Measurements from ENCODE around the gene ZNF445.
"Not testable (repeated sequence)": the region's sequence is repeated elsewhere in the genome, so short reads cannot be mapped to it uniquely, and the experiment has no call there.

Gene ZNF445

DNA sequence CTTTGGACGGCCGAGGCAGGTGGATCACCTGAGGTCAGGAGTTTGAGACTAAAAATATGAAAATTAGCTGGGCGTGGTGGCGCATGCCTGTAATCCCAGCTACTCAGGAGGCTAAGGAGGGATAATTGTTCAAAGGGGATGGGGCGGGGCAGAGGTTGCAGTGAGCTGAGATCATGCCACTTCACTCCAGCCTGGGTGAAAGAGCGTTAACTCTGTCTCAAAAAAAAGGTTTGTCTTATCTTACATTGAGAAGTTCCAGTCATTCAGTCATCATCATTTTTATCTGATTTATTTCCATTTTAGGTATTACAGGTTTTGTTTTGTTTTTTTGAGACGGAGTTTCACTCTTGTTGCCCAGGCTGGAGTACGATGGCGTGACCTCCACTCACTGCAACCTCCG is 2.6 kb downstream of the ZNF445 start:
- DNase-seq, result not testable (repeated sequence)

GRCh38 chr3:44470430-44470829 is 7.0 kb downstream of the ZNF445 start:
- DNase-seq, result no peak

DNA sequence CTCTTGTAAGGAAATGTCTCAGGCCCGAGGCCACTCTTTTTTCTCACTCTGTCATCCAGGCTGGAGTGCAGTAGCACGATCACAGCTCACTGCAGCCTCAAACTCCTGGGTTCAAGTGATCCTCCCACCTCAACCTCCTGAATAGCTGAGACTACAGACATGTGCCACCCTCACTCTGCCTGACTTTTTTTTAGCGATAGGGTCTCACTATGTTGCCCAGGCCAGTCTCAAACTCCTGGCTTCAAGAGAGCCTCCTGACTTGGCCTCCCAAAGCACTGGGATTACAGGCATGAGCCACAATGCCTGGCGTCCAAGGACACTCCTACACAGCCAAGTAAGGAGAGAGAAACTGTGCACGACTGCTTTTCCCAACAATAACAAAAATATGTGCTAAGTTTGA is 7.6 kb downstream of the ZNF445 start:
- DNase-seq, result no peak

DNA sequence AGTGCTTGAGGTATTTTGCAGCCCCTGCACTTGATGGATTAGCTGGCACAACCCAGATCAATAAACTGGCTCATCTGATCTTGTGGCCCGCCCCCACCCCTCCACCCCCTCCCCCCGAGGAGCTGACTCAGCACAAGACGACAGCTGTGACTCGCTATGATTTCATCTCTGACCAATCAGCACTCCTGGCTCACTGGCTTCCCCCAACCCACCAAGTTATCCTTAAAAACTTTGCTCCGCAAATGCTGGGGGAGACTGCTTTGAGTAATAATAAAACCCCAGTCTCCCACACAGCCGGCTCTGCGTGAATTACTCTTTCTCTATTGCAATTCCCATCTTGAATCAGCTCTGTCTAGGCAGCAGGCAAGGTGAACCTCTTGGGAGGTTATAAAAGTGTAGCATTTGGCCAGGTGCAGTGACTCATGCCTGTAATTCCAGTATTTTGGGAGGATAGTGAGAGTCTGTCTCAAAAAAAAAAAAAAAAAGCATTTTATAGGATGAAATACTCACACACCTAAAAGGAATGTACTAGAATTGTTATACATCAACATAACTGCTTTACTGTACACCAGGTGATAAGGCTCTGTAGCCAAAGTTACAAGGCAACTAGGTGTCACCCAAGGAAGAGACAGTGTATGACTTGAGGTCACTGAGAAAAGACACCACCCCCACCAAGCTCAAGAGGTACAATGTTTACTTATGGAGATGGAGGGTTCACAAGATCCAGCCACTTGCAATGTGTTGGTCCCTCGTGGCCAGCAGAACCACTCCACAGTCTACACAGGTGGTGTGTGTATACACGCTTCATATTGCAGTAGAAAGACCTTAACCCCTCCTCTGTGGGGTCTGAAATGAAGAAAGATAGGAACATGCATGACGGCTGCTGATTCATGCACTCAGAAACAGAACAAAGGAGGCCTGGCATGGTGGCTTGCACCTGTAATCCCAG is 8.6 kb downstream of the ZNF445 start:
- DNase-seq, result no peak

DNA sequence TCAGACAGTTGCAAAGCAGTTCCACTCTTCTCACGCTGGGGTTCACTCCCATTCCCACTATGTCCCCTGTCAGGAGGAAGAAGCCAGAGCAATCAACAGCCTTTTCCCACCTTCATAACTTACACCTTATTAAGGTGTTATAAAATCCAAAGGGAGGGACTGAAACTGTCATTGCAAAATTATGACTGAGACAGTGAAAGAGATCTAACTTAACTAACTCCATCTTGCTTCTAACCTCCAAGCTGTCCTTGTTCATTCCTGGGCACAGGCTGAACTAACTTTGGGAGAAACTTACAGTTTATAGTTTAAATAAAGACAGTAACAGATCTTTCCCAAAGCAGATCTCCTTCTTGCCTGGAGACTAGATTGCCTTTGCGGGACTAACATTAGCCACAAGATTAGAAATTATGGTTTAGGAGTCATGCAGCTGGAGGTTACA is 9.4 kb downstream of the ZNF445 start:
- DNase-seq, result not testable (repeated sequence)

DNA sequence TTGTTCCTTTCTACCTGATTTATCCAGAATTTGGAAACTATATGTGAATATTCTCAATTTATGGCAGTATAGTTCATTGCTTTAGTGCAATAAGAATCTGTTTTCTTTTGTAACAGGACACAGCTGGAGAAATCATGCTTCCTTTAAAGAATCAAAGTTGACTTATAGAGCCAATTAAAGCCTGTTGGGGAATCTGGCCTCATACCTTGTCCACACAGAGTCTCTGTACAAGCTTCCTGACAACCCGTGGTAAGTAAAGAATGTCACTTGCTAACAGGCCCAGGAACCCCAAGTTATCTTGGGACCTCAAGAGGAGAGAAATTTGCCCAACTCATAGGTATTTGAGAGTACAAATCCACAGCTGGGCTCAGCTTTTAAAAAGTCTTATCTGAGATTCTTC is 10.2 kb downstream of the ZNF445 start:
- DNase-seq, result no peak

DNA sequence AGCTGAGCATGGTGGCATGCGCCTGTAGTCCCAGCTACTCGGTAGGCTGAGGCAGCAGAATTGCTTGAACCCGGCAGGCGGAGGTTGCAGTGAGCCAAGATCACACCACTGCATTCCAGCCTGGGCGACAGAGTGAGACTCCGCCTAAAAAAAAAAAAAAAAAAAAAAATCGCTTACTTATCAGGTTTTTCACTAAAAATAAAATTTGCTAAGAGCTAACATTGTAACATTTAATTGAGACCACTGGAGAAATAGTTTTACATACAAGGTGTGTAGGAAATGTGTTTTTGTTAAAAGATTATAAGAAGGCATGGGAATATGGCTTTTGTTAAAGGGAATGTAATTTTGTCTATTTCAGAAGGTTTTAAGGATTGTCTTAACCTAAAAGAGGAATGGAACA is 12.6 kb downstream of the ZNF445 start:
- DNase-seq, result not testable (repeated sequence)

DNA sequence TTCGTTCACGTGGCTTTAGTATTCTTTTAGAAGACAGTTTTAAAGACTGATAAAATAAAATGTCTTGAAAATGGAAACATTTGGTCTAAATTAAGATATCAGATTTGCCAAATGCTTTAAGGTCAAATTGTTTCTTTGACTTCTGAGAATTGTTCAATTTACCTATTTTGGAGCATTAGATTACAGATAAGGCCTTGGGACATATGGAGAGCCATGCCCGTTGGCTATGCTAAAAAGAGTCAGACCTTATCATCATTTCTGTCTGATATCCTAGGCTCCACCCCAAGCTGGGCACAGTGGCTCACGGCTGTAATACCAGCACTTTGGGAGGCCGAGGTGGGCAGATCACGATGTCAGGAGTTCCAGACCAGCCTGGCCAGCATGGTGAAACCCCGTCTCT is 13.0 kb downstream of the ZNF445 start:
- no peak for DNase-seq

GRCh38 chr3:44460050-44460449 is 17.4 kb downstream of the ZNF445 start:
- DNase-seq, result not testable (repeated sequence)

DNA sequence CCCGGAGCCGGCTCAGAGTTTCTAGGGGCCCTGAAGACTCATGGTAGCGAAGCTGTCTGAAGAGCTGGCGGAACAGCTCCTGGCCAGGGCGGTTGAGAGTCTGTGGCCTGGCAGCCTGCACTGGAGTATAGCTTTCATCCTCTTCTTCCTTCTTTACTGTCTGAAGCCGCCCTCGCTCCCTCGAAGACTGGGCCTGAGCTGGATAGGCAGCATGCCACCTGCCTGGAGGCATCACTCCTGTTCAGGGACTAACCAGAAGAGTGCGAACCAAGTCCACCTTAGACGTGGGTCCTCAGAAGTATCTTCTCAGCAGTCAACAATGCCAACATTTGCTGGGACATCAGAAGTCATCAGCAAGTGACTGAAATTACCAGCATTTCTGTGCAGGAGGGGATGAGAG is 22.2 kb downstream of the ZNF445 start:
- no peak for DNase-seq

DNA sequence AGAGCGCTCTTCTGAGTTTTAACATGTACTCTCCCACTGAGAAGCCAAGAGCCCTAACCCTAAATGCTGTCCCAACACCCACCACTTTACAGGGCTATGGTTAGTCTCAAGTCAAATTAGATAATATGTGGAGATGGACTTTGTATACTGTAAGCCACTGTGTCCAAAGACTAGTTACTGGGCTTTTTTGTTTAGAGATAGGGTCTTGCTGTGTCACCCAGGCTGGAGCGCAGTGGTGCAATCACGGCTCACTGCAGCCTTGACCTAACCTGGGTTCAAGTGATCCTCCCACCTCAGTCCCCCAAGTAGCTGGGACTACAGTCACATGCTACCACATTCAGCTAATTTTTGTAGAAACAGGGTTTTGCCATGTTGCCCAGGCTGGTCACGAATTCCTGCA is 23.2 kb downstream of the ZNF445 start:
- DNase-seq, result no peak

GRCh38 chr3:44451441-44451840 is 26.0 kb downstream of the ZNF445 start:
- no peak for DNase-seq

GRCh38 chr3:44446929-44447328 is 30.5 kb downstream of the ZNF445 start:
- DNase-seq, result no peak

DNA sequence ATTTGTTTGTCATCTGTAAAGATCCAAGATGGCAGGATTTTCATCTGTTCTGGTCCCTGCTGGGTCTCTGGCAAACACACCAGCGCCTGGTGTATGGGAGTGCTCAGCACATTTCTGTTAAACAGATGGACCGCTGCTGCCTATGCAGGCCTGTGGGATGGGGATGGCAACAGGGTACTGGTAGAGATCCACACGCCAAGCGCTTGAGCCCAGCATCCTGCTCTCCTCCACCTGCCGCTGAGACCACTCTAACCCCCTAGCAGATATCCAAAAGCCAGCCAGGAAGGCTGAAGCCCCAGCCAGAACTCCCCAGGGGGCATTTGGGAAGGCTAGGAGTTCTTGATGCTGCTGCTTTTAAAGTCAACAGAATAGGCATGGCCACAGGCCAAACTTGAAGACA is 31.7 kb downstream of the ZNF445 start:
- no peak for DNase-seq

DNA sequence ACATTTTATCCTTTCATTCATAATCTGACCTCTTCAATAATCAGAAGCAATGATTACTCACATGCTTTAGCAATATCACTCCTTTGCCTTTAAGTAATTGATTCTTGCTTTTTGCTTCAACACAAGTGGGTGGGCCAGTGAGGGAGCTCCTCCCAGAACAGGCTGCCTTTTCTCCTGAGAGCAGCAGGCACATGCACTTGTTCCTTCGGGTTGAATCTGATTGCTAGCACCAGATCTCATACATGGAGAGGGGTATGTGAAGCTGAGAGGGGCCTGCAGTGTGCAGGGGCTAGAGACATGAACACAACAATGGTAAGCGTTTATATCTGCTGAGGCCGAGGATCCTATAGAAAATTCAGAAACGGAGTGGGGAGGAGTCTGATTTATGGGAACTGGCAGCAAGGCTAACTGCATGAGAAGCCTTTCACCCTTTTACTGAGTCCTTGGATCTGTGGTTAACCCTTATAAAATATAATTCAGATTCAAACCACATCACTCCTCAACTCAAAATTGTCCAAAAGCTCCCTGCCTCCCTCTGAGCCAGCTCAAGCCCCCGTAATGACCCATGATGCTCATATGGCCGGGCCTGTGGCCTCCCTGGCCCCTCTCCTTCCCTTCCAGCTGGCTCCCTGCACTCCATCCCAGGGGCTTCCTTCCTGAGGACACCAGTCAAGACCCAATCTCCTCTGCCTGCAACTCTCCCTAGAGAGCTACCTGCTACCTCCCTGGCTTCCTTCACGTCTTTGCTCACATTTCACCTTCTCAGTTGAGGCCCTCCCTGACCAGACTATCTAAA is 32.4 kb downstream of the ZNF445 start:
- DNase-seq, result no peak

DNA sequence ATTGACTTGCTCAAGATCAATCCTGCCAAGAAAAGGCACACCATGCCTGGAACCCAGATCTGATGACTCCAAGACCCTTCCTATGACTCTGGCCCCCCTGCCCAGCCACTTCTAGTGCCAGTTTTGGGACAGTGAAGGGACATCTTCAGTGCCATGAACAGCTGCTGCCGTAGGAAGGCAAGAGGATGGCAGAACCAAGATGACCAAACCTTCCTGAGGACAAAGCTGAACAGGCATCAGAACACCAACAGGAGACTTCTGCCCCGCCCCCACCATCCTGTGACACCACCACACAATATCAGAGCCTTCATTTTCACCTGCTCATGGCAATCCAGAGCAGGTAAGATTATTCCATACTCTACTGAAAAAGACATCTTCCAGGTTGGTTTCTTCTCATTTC is 33.0 kb downstream of the ZNF445 start:
- no peak for DNase-seq

GRCh38 chr3:44442596-44443309 is 34.7 kb downstream of the ZNF445 start:
- DNase-seq, result no peak

GRCh38 chr3:44439499-44440295 is 37.8 kb downstream of the ZNF445 start:
- DNase-seq, result peak; percentile 32

DNA sequence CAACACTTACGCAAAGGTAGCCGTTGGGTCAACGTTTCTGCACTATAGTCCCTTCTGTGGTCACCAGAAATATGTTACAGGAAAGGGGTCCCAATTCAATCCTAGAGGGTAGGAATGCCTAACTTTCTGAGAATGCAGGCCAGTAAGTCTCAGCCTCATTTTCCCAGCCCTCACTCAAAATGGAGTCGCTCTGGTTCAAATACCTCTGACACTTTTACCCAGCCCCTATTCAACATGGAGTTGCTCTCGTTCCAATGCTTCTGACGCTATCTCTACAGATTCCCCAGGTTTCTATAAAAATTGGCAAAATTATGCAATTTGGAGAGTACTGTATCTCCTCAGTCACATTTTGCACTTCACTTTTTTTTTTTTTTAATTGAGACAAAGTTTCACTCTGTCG is 39.7 kb downstream of the ZNF445 start:
- no peak for DNase-seq

- no peak for DNase-seq
Observed at GRCh38 chr3:44436181-44436580, 41.3 kb downstream of the ZNF445 start.

- no peak for DNase-seq
Observed at GRCh38 chr3:44434834-44435510, 42.5 kb downstream of the ZNF445 start.

GRCh38 chr3:44430466-44430865 is 47.0 kb downstream of the ZNF445 start:
- DNase-seq, result no peak

Data from activated CD4-positive, alpha-beta T cell treated with anti-CD3 and anti-CD28 coated beads, Interleukin-2, amount 50 U/mL, for 1 hour (primary cell).